GM21576 (cell line): ENCODE measurements around the gene MTA3.

Source experiments
- ATAC-seq: cut with Tn5 transposase; IDR thresholded peaks from one replicate; pipeline ENCODE4 v1.9.1; 2021; ENCODE audit warnings: mild to moderate bottlenecking, moderate library complexity; ENCODE audit not compliant: unreplicated experiment

Gene MTA3

DNA sequence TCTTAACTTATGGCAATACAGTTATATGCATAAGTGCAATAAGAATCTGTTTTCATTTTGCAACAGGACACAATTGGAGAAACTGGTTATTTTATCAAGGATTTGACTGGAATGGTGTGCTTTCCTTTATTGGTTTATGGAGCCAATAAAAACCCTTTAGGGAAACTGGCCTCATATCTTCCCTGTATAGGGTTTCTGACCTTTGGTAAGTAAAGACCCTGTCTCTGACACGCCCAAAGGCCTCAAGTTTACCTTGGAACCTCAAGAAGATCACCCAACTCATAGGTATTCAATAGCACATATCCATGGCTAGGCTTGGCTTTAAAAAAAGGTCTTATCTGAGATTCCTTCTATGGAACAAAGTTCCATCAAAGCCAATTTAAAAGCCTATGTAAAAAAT lies 212.7 kb downstream of the MTA3 start:
- ATAC-seq: no peak

DNA sequence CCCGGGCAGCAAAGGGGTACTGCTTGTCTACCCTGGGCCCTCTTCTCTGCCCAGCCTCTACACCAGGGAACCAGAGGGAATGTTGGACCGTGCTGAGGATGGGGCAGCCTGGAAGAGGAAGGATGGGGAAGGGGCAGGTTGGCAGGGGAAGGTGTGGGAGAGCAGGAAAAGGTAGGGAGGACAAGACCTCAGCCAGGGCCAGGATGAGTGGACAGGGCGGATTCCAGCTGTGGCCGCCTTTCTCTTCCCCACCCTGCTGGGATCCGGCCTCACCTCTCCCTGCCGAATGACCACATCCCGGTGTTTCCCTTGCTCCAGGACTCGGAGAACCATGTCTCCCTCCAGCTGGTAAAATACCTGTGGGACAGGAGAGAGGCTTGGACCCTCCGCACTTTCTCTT lies 215.1 kb downstream of the MTA3 start:
- no peak for ATAC-seq

DNA sequence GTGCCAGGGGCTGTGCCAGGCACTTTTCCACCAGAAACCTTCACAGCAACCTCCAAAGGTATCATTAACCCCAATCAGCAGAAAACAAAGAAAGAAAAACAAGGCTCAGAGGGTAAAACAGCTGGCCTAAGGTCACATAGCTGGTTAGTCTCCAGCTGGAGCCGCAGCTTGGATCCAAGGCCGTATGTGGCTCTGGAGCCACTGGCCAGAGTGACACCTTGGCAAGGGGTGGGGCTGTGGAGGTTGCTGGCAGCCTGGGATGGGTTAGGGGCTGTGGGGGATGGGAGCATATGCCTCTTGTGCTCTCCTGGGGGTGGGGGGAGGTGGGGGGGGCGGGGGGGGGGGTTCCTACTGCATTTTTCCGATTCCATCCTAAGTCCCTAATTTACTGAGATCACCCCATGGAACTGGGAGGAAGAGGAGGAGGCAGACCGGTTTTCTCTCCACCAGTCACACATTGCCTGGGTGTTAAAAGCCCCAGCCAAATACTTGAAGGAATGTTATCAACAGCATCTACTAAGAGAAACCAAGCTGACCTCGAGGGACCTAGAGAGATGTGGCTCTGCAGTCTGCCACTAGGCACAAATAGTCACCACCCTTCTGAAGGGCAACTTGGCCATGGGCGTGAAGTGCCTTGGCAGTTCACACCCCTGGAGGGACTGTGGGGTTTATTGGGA lies 215.9 kb downstream of the MTA3 start:
- no peak for ATAC-seq

DNA sequence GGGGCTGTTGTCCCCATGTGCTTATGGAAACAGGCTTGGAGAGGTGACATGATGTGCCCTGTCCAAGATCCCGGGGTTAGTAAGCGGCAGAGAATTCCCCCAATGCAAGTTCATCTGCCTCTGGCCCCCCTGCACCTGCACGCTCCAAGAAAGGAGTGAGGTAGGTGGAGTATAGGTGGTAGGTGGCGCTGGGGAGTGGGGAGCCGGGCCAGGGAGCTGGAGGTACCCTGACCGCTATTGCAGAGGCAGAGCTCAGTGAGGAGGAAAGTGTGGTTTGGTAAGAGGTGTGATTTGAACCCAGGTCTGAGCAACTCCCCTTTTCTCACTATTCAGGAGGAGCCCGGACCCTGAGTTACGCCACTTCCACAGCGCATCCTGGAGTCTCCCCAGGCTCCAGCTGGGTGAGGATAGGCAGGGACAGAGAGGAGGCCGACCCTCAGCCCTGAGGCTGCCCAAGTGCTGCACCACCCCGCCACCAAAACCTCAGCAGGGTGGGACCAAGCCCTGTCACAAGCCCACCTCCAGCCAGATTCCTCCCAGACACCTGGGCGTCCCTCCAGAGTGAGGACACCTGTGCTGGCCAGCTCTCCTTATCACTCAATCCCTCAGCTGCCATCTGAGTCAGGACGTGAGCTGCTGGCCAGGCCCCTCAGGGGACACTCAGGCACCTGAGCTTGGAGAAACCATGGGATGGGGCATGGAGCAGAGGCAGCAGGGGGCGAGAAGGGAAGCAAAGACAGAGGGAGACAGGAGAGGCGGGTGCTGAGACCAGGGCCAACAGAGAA lies 218.3 kb downstream of the MTA3 start:
- ATAC-seq: no peak

DNA sequence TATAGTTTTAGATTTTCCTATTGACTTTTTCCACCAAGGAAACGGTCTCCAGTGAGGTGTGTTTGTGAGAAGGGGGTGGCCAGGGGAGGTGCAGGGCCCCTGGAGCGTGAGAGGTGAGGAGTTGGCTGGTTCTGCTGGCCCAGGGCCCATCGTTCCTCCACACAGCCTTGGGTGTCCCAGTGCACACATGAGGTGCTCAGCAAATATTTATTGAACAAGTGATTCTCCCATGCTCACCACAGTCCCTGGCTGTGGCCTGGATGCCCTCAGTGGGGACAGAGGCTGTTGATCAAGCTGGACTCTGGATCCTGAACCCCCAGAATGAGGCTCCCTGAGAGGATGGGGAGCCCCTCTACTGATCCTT lies 219.0 kb downstream of the MTA3 start:
- no peak for ATAC-seq

DNA sequence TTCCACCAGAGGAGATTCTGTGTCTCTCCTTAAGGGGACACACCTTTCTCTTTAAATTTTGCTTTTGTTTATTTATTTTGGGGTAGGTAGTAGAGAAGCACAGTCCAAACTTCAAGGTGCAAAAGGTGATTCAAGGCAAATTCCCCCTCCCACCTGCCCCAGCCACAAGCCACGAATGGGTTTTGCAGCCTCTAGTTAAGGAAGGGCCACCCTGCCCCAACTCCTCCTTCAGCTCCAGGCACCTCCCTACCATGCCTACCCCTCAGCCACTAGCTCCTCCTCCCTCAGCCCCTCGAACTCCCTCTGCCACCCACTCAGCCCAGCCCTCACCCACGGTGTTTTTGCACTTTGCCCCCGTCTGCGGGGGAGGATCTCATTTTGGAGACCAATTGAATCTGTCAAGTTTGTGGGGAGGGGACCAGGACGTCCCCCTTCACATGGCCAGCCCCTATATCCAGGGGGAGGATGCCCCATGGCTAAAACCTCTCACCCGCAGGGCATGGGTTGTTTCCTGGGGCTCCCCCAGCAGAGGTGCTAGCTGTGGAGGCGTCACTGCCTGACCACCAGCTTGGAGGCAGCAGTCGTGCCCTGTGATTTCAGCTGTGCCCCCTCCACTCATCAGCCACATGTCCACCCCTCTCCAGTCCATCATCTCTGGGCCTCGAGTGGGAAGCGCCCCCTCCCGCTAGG lies 219.5 kb downstream of the MTA3 start:
- ATAC-seq: no peak

DNA sequence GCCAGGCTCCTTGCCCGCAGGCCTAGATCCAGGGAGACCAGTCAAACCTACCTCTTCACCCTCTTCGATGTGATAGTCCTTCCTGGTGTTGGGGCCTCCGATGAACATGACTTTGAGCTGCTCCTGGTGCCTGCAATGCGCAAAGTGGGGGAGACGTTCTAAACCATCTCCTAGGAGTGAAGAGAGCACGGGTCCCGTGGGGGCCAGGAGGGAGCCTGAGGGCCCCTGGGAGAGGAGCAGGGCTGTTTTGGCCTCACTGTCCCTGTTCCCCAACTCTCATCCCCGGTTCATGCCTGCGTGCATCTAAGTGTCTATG lies 220.0 kb downstream of the MTA3 start:
- ATAC-seq: no peak

DNA sequence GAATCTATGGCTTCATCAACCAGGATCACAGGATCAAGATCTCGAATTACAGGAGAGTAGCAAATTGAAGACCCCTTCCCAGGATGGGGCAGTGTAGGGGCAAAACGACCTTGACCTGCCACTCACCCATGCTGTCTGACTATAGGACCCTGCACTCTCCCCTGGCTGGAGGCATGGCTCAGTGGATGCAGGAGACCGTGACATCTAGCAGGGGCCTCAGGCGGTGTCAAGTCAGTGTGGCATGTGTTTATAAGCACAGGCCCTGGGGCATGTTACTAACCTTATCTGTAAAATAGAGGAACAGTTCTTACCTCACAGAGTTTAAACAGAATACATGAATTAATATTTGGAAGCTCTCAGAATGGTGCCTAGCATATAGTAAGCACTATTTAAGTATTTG lies 220.4 kb downstream of the MTA3 start:
- no peak for ATAC-seq

DNA sequence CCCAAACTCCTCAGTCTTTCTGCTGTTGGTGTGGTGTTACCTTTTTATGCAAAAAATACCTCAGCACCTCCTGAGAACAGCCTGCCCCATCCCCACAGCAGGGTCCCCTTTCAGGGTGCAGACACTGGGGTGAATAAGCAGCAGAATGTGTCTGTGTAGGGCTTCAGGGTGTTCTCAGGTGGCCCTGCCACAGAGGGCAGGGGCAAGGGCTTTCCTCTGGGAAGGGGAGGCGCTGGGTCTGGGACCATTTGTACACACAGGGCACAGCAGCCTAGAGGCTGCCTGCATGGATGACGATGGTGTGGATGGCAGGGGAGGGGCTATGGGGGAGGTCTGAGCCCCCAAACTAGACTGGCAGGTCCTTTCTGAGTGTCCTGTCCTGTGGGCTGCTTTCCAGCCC lies 221.3 kb downstream of the MTA3 start:
- ATAC-seq: no peak

DNA sequence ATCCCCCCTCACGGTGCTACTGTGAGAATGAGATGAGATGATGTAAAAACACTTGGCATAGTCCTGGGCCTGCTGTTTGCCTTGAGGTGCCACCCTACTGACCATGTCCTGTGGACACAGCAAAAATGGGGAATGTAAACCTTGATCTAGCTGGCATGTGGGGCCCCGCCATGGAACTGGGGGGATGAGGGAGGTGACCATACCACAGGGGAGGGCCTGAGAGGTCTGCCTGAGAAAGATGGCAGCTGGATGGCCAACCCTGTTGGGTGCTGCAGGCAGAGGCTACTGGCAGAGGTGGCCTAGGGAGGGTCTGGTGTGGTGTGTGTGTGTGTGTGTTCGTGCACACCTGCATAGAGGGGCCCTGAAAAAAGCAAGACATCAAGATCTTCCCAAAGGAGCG lies 223.2 kb downstream of the MTA3 start:
- ATAC-seq: no peak

DNA sequence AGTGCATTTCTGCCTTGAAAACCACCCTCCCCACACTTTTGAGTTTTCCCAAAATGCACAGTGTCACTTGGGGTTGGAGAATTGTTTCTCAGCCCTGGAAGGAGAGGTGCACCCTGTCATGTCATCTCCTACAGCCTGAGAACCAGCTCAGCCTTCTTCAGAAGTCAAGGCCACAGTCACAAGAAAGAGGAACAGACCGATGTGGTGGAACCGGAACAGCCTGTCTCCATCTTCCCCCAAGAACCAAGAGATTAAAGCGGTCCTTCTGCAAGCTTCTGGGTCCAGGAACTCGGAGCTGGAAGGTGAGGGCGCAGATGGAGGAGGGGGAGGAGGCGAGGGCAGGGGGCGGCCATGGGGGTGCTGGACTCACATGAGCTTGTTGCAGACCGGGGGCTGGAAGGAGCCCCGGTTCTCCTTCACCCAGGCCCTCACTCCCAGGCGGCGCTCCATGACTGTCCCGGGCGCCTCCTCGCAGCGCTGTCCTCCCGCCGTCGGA lies 223.7 kb downstream of the MTA3 start:
- ATAC-seq: peak; percentile 3

DNA sequence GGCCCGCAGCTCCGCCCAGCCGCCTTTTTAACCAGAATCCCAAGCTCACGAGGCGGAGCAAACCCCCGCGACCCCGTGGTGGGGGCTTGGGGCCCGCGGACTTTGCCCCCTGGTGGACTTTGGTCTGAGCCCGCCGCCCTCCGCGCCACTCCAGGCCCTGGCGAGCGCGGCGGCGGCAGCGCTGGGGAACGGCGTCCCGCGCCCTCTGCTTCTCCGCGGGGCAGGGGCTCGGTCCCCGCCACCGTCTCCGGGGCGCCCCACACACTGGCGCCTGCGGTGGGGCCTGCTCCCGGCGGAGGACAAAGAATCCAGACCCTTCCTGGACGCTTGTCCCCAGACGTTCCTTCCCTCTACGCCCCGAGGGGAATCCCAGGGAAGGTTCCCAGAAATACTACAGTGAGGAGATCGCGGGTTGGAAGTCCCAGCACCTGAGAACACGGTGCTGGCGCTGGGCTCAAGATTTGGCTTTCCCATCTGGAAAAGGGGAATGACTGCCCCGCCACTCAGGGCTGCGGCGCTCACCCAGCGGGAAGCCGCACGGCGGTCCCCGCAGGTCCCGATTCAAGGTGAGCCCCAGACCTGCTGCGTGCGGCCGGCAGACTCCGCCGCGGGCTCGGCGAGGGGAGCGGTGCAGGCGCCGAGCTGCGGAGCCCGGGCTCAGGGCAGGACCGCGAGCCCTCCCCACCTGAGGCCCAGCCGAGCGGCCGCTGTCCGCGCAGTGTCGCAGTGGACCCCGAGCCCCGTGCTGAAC lies 224.3 kb downstream of the MTA3 start, which contains the start of gene HAAO:
Gene HAAO (minus strand): TSS at position 1 of the 751 bp plus-strand sequence. CDS start 47 bp downstream, outside the sequence.
- ATAC-seq: peak; percentile 29

DNA sequence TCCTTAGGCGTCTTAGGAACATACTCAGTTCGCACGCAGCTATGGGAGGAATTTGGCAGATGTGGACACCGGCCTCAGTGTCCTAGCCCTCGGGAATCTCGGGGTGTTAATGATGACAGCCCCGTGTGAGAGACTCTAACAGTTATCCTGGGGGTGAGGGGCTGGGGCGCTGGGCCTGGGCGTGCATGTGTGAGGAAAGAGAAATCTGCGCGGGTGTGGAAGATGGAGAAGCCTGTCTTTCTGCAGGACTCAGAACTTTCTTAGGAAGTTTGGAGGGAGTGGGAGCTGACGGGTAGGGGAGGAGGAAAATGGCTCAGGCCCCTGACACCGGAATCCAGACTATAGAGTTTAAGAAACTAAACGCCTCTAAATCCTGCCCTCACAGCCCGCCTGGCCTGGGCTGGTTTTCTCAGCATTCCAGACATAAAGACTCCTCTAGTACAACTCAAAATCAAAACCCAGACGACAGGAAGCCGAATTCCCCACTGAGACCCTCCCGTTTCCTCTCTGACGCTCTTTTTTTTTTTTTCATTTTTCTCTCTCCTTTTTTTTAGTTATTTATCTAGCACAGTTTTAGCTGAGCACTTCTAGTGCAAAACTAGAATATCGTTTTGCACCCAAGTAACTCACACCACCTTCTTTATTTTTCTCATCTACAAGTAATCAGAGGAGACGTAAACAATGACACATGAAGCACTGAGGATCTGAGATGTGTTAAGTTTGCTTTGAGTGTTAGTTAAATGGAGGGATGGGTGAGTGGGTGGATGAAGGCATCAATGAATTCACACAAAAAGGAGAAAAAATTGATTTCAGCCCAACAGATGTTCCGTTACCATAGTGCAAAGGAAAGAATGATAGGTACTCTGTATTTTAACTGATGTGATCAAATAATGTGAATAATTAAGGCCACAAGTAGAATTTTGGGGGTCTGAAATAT lies 225.2 kb downstream of the MTA3 start:
- ATAC-seq: no peak

DNA sequence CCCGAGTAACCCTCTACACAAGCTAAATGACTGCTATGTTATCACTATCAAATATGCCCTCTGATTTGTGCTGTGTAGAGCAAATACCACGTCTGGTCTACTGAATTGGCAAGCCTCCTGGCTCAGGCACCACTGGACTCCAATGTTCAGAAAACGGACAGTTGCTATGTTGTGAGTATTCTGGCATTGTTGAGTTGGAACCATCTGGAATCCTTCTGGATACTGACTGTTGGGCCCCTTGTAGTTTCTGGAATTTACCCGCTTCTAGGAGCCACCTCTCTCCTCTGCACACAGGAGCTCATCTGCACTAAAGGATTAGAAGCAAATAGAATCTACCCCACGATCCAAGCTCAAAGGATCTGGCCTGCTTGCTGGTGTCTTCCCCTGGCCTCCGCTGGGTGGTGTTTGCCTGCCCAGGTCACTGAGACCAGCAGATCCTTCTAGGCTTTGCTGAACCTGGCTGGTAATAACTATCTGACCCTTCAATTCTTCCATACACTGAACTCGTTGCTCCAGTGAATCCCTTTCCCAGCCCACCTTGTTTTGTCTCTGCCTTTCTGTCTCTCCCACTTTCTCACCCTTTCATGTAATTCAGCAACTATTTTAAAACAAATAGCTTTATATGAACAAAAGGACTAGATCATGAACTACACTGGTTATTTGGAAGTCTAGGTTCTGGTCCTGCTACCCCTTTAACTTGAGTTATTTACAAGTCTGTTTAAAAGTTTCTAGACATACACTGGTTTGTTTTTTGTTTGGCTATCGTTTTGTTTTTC lies 226.0 kb downstream of the MTA3 start:
- no peak for ATAC-seq

DNA sequence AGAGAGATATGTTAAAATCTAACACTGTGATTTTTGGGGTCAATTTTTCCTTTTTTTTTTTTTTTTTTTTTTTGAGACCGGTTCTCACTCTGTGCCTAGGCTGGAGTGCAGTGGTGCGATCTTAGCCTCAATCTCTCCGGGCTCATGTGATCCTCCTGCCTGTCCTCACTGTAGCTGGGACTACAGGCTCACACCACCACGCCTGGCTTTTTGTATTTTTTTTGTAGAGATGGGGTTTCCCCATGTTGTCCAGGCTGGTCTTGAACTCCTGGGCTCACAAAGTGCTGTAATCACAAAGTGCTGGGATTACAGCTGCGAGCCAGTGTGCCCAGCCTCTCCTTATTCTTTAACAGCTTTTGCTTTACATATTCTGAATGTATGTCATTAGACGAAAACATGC lies 226.8 kb downstream of the MTA3 start:
- no peak for ATAC-seq

DNA sequence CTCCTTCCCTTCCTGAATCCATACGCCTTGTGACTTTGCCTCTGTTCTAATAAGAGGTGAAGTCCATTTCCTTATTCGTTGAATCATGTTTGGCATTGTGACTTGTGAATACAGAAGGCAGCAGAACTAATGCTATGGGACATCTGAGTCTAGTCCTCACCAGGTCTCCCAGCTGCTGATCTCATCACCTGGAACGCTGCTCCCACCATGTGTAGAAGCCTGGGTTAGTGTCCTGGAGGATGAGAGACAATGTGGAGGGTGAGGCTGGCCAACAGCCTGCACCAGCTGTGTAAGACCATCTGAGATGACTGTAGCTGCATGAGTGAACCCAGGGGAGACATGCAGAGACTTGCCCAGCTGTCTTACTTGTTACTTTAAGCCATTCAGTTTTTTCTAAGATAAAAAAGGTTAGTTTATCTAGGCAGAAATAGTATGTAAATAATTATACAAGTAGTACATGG lies 227.4 kb downstream of the MTA3 start:
- ATAC-seq: peak; percentile 33

DNA sequence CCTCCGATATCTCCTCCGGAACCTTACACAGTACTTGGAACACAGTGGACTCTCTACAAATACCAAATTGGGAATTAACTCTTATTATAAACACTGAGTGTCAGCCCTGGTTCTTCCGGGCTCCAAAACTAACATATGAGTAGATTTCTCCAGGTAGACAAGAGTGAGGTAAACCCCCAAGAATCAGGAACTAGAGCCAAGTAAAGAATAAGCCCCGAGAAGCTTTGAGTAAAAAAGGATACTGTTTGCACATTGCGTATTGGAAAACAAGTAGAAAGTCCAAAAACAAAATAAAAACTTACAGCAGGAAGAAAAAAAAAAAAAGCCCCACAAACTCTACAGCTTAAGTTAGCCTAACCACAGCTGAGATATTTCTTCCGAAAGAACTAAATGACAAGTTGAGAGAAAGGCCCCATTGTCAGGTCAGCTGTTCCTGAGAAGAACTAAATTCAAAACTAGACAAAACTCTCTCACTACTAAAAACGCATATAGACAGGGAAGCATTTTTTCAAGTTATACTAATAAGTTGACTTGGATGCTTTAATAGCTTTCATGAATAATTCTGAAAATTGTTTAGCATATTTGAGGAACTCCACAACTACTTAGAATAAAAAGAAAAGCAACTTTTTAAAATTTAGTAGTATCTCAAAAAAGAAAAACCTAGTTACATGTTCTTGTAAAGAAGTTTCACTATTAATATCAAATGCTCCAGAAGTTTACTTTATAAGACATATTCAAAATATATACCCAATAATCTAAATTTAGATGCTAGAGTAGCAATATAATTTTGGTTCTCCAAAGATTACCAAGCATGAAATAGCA lies 228.2 kb downstream of the MTA3 start:
- no peak for ATAC-seq

DNA sequence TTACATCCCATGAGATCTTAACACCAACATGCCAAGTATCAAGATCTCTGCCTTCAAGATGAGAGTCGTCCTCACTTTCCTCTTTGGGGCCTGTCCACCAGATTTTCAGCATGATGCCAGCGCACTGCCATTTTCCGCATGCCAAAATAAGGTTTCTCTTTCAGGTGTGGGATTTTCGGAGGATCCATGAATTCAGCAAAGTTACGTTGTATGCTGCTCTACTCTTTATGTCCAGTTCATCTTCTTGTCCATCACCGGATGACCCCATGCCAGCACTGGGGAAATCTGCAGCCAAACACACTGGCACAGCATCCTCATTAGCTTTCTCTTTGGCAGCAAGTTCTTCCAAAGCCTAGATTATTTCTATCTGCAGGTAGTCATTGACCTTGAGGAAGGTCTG lies 228.8 kb downstream of the MTA3 start:
- no peak for ATAC-seq
